ENCODE results near the gene LAP3.

GRCh38 chr4:17546222-17546621 lies 30.8 kb upstream of the LAP3 start:
- TF ChIP-seq POLR2A (IDR thresholded peaks at IDR 0.05): no peak
- no peak for TF ChIP-seq CTCF (IDR thresholded peaks at IDR 0.05)
- TF ChIP-seq EP300 (IDR thresholded peaks at IDR 0.05): no peak
- no peak for TF ChIP-seq POLR2AphosphoS5 (IDR thresholded peaks at IDR 0.05)
